Endothelial cell (in vitro differentiated cells): ENCODE data around the gene KEAP1. TPM values are rescaled to one million over a fixed set of nuclear protein-coding genes. Genes with fewer than 3 reads are reported as not detected.
A peak's percentile ranks its signal among the peaks of the same experiment; 100 is the strongest.
"Not testable (repeated sequence)": the region's sequence is repeated elsewhere in the genome, so short reads cannot be mapped to it uniquely, and the experiment has no call there.

ENCODE experiments used
- DNase-seq: peaks from one replicate; pipeline ENCODE4 v3.0.0; 2021; ENCODE audit warnings: low spot score
- H3K27ac Mint-ChIP-seq: one replicate; pipeline ENCODE4 v1.8.0; 2021; ENCODE audit warnings: mixed read lengths, inconsistent platforms; ENCODE audit not compliant: unreplicated experiment
- H3K27me3 Mint-ChIP-seq: one replicate; pipeline ENCODE4 v1.8.0; 2021; ENCODE audit warnings: mild to moderate bottlenecking, moderate library complexity, mixed read lengths, inconsistent platforms; ENCODE audit not compliant: unreplicated experiment
- H3K36me3 Mint-ChIP-seq: one replicate; pipeline ENCODE4 v1.8.0; 2021; ENCODE audit warnings: mild to moderate bottlenecking, low read depth, mixed read lengths, inconsistent platforms; ENCODE audit not compliant: unreplicated experiment
- H3K4me1 Mint-ChIP-seq: one replicate; pipeline ENCODE4 v1.8.0; 2021; ENCODE audit warnings: mild to moderate bottlenecking, mixed read lengths, inconsistent platforms; ENCODE audit not compliant: unreplicated experiment
- H3K4me3 Mint-ChIP-seq: one replicate; pipeline ENCODE4 v1.8.0; 2021; ENCODE audit warnings: mild to moderate bottlenecking, mixed read lengths, inconsistent platforms; ENCODE audit not compliant: unreplicated experiment
- H3K9me3 Mint-ChIP-seq: one replicate; pipeline ENCODE4 v1.8.0; 2021; ENCODE audit warnings: mixed read lengths, inconsistent platforms; ENCODE audit not compliant: unreplicated experiment
- CTCF ChIP-seq: fragments of 200-600 bp; sonication (generic); IDR thresholded peaks from one replicate; pipeline ENCODE4 v1.5.0; 2021; ENCODE audit warnings: antibody characterized with exemption; ENCODE audit not compliant: unreplicated experiment
- total RNA-seq: library from RNA; stranded (reverse); fragmentation: NEBNext Ultra II Directional; extraction: Animal tissue kit (Norgen Biotek cat#: 25700); gene quantifications from one replicate; pipeline ENCODE4 v1.2.1, GENCODE V29; 2021; ENCODE audit not compliant: unreplicated experiment

The KEAP1 gene
- total RNA-seq, 1 donor from 2014 or later = 56.4 TPM

DNA sequence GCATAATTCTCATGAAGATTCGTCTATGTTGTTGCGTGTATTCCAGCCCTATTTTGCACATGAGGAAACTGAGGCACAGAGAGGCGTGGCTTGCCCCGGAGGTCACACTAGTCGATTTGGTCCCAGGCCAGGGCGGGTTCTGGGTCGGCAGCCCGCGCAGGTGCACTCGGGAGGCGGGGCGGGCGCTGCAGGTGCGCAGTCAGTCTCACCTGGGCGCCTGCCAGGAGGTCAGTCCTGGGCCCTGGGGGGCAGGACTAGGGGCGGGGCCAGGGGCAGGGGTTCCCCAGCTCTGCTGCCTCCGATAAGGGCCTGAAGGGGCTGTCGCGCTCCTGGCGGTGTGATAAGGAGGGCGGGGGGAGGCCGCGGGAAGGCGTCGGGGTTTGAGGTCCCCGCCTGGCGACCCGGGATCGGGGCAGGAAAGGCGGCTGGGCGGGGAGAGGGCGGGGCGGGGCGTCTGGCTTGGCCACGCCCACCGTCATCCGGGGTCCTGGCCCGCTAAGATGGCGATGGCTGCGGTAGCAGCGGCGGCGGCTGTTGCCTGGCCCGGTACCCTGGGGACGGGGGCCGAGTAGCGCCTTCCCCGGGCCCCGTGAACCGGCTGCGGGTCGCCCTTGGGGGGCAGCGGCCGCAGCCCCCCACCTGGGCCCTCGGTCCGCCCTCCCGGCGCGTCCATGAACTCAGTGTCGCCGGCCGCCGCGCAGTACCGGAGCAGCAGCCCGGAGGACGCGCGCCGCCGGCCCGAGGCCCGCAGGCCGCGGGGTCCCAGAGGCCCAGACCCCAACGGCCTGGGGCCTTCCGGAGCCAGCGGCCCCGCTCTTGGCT lies 40.5 kb upstream of the KEAP1 start, which contains the start of gene ATG4D:
Gene ATG4D (plus strand): TSS at position 485 of the 822 bp plus-strand sequence. CDS start 187 bp downstream, at position 672.
- Mint-ChIP-seq H3K27me3 (peaks cover 4% of the 10 kb centered on the region), H3K4me1 (peaks cover 3% of the 10 kb centered on the region), H3K27ac (no peak within 1 kb of the TSS), H3K4me3 (peak within 1 kb of the TSS; percentile 92), H3K36me3 (no peaks in the 10 kb centered on the region), H3K9me3 (no peaks in the 10 kb centered on the region)
- TF ChIP-seq CTCF = no peak
- peak; percentile 79 for DNase-seq

DNA sequence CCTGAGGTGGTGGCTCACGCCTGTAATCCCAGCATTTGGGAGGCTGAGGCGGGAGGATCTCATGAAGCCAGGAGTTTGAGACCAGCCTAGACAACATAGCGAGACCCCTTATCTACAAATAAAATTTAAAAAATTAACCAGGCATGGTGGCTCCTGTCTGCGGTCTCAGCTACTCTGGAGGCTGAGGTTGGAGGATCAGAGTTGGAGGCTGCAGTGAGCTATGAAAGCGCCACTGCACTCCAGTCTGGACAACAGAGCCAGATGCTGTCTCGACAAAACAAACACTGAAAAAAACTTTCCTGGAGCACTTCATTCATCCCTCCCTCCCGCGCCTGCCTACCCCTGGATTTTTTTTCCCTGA lies 39.9 kb upstream of the KEAP1 start:
- H3K9me3 Mint-ChIP-seq = no peaks in the 10 kb centered on the region
- H3K27me3 Mint-ChIP-seq = peaks cover 4% of the 10 kb centered on the region
- no peak for TF ChIP-seq CTCF
- H3K27ac Mint-ChIP-seq = no peak overlapping the region
- H3K4me3 Mint-ChIP-seq = peak overlapping the region; percentile 92
- no peak for DNase-seq
- H3K36me3 Mint-ChIP-seq = no peaks in the 10 kb centered on the region
- H3K4me1 Mint-ChIP-seq = peaks cover 3% of the 10 kb centered on the region

DNA sequence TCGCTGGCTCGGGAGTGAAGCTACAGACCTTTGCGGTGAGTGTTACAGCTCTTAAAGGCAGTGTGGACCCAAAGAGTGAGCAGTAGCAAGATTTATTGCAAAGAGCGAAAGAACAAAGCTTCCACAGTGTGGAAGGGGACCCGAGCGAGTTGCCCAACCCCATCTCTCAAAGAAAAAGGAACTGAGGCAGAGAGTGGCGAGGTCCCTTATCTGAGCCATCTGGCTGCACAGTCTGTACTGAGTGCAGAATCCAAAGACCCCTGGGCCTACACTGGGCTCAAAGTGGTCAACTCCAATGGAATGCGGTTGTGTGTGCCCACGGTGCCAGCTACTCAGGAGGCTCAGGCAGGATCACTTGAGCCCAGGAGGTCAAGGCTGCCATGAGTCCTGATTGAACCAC lies 35.9 kb upstream of the KEAP1 start:
- H3K27me3 Mint-ChIP-seq, H3K27ac Mint-ChIP-seq, H3K4me3 Mint-ChIP-seq, H3K4me1 Mint-ChIP-seq, H3K9me3 Mint-ChIP-seq, DNase-seq, H3K36me3 Mint-ChIP-seq: not testable (repeated sequence)

GRCh38 chr19:10538204-10538983 lies 35.2 kb upstream of the KEAP1 start:
- H3K4me1 Mint-ChIP-seq = peaks cover 3% of the 10 kb centered on the region
- no peaks in the 10 kb centered on the region for H3K36me3 Mint-ChIP-seq
- TF ChIP-seq CTCF = no peak
- H3K27ac Mint-ChIP-seq = no peak overlapping the region
- H3K4me3 Mint-ChIP-seq = no peak overlapping the region
- no peak for DNase-seq
- H3K27me3 Mint-ChIP-seq = peaks cover 6% of the 10 kb centered on the region
- H3K9me3 Mint-ChIP-seq = no peaks in the 10 kb centered on the region

DNA sequence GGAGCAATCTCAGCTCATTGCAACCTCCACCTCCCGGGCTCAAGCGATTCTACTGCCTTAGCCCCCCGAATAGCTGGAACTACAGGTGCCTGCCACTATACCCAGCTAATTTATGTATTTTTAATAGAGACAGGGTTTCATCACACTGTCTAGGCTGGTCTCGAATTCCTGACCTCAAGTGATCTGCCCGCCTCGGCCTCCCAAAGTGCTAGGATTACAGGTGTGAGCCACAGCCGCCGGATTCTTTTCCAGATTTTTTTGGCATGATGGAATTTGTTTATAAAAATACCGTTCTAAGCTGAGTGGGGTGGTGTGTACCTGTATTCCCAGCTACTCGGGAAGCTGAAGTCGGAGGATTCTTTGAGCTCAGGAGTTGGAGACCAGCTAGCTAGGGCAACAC lies 34.5 kb upstream of the KEAP1 start:
- no peak for TF ChIP-seq CTCF
- no peak for DNase-seq
- Mint-ChIP-seq H3K4me3 (no peak overlapping the region), H3K9me3 (no peaks in the 10 kb centered on the region), H3K27me3 (peaks cover 6% of the 10 kb centered on the region), H3K4me1 (no peaks in the 10 kb centered on the region), H3K27ac (no peak overlapping the region), H3K36me3 (no peaks in the 10 kb centered on the region)
